Keratinocyte (primary cell): ENCODE data around the gene PPP6R1. TPM values are rescaled to one million over a fixed set of nuclear protein-coding genes. Genes with fewer than 3 reads are reported as not detected.

Experiments
- DNase-seq: peaks from one replicate; pipeline ENCODE4 v3.0.0-alpha.2; 2011; ENCODE audit warnings: low read depth, missing footprints, low spot score
- FAIRE-seq: peaks from 2 replicates; lab custom pipeline; 2011; peaks lifted over from hg19 to GRCh38; lab: Jason Lieb, UNC
- H2AFZ ChIP-seq: 2 replicates; pipeline ENCODE4 v1.6.0; 2012; ENCODE audit warnings: low read length, control low read depth, inconsistent platforms; ENCODE audit not compliant: control insufficient read depth
- H3K27ac ChIP-seq: 2 replicates; pipeline ENCODE4 v1.5.1; 2011; ENCODE audit warnings: low read length; ENCODE audit not compliant: control insufficient read depth, insufficient read depth
- H3K27me3 ChIP-seq: 3 replicates; pipeline ENCODE4 v1.6.0; 2011; ENCODE audit warnings: low read length; ENCODE audit not compliant: control insufficient read depth, insufficient read depth; ENCODE audit errors: extremely low read depth
- H3K36me3 ChIP-seq, 2 experiments: 2 replicates in 1 of 2; 3 replicates in 1 of 2; pipeline ENCODE4 v1.5.1; 2011; ENCODE audit warnings: low read length in 2 of 2, mild to moderate bottlenecking in 1 of 2; ENCODE audit not compliant: control insufficient read depth in 2 of 2, insufficient read depth in 2 of 2; ENCODE audit errors: extremely low read depth in 1 of 2
- H3K4me1 ChIP-seq: 3 replicates; pipeline ENCODE4 v1.5.1; 2011; ENCODE audit warnings: low read length; ENCODE audit not compliant: control insufficient read depth, insufficient read depth; ENCODE audit errors: extremely low read depth
- H3K4me2 ChIP-seq: 3 replicates; pipeline ENCODE4 v1.6.0; 2011; ENCODE audit warnings: low read depth, low read length; ENCODE audit not compliant: control insufficient read depth, insufficient read depth; ENCODE audit errors: extremely low read depth
- H3K4me3 ChIP-seq, 3 experiments: fragments of 200-600 bp in 1 of 3; sonication (generic) in 1 of 3; 2 replicates in 2 of 3; 3 replicates in 1 of 3; pipeline ENCODE4 v1.5.1; 2011 to 2016; ENCODE audit warnings: low read length in 3 of 3, mild to moderate bottlenecking in 3 of 3, control low read depth in 2 of 3, inconsistent platforms in 1 of 3, low read depth in 1 of 3, mixed read lengths in 1 of 3, mixed run types in 1 of 3, moderate library complexity in 1 of 3; ENCODE audit not compliant: control insufficient read depth in 2 of 3, insufficient read depth in 2 of 3; ENCODE audit errors: extremely low read depth in 1 of 3
- H3K79me2 ChIP-seq: 2 replicates; pipeline ENCODE4 v1.6.0; 2012; ENCODE audit warnings: low read length; ENCODE audit not compliant: control insufficient read depth, insufficient read depth
- H3K9ac ChIP-seq: 3 replicates; pipeline ENCODE4 v1.6.0; 2011; ENCODE audit warnings: low read length; ENCODE audit not compliant: control insufficient read depth, insufficient read depth; ENCODE audit errors: extremely low read depth
- H3K9me1 ChIP-seq: 3 replicates; pipeline ENCODE4 v1.6.0; 2011; ENCODE audit warnings: low read length; ENCODE audit not compliant: control insufficient read depth, insufficient read depth; ENCODE audit errors: extremely low read depth
- H3K9me3 ChIP-seq: 2 replicates; pipeline ENCODE4 v1.5.1; 2012; ENCODE audit warnings: low read depth, low read length; ENCODE audit not compliant: control insufficient read depth
- H4K20me1 ChIP-seq: 3 replicates; pipeline ENCODE4 v1.6.0; 2011; ENCODE audit warnings: low read length; ENCODE audit not compliant: control insufficient read depth, insufficient read depth; ENCODE audit errors: extremely low read depth
- EZH2 ChIP-seq: IDR thresholded peaks from one replicate; pipeline ENCODE4 v1.6.1; 2012; ENCODE audit warnings: inconsistent platforms, mild to moderate bottlenecking, low read length, moderate library complexity
- dilution Hi-C: fragments of 300-500 bp; cut with MboI; formaldehyde crosslinking; loops from one replicate; pipeline ENCODE4 v1.7.0; 2020; ENCODE audit warnings: low sequenced_read_pairs; ENCODE audit not compliant: extremely low pct_ligation_motif_present
- polyA plus RNA-seq, 5 experiments: library from polyadenylated mRNA; depleted of rRNA in 3 of 5; stranded (reverse) in 3 of 5; stranded (forward) in 1 of 5; unstranded in 1 of 5; fragments of >200 nt; gene quantifications; 1 replicate in 1 of 5; 2 replicates in 3 of 5; 3 replicates in 1 of 5; pipeline versions ENCODE4 v1.2.1 to v1.2.3, GENCODE V29; 2011 to 2012; ENCODE audit warnings: missing spikeins in 2 of 5, low read depth in 1 of 5, low replicate concordance in 1 of 5
- TF ChIP-seq, protein P1 (sequence below), 3 experiments: IDR thresholded peaks in 1 of 3; conservative IDR thresholded peaks in 1 of 3; optimal IDR thresholded peaks in 1 of 3; 2 replicates in 2 of 3; 3 replicates in 1 of 3; pipeline versions ENCODE3 to v1.5.1; 2011; ENCODE audit warnings: low read length in 3 of 3, mild to moderate bottlenecking in 3 of 3, moderate library complexity in 2 of 3, control low read depth in 1 of 3, inconsistent platforms in 1 of 3; ENCODE audit not compliant: insufficient read depth in 2 of 3; ENCODE audit errors: extremely low read depth in 1 of 3

Gene PPP6R1
- polyA plus RNA-seq, 1 donor (not counting 4 experiments of a cell fraction or from before 2014, with no cell fraction given) = 26.7 TPM

DNA sequence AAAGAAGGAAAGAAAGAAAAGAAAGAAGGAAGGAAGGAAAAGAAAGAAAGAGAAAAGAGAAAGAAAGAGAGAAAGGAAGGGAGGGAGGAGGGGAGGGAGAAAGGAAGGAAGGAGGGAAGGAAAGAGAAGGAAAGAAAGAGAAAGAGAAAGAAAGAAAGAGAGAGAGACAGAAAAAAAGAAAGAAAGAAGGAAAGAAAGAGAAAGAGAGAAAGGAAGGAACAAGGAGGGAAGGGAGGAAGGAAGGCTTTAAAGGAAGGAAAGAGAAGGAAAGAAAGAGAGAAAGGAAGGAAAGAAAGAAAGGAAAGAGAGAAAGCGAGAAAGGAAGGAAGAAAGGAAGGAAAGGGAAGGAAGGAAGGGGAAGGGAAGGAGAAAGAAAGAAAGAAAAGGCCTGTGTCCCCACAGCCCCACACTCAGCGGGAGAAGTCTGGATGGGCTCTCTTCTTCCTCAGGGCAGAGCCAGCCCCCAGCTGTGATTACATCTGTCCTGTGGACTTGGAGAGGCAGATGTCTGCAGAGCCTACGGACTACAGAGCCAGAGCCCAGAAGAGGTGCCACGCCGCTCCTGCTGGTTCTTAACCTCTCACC, 59.1 kb downstream of the PPP6R1 start:
- DNase-seq = no peak

DNA sequence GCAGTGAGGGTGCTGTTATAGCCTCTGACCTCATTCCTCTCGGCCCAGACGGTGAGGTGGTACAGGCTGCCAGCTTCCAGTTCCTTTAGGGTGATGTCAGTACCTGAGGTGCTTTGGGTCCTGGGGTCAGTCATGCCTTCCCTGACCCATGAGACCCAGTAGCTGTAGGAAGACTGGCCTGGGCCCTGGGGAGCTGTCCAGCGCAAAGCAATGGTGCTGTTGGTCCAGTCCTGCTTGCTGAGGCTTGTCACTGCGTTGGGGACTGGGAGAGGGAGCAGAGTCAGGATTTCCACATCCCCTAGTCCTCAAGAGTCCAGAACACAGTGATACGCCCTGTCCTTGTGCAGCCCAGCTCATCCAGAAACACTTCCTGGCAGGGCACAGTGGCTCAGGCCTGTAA, 60.2 kb downstream of the PPP6R1 start:
- Histone ChIP-seq H3K4me2 (no peak overlapping the region), H3K36me3 (no peaks in the 10 kb centered on the region), H3K27ac (no peak overlapping the region), H3K9ac (no peak overlapping the region), H4K20me1 (no peaks in the 10 kb centered on the region), H3K4me1 (no peaks in the 10 kb centered on the region), H3K9me1 (no peaks in the 10 kb centered on the region), H3K4me3 (no peak overlapping the region), H3K9me3 (no peaks in the 10 kb centered on the region), H3K79me2 (no peaks in the 10 kb centered on the region), H2AFZ (no peak overlapping the region), H3K27me3 (no peaks in the 10 kb centered on the region)
- FAIRE-seq (no peak), DNase-seq (no peak)
- TF ChIP-seq, protein P1, sequence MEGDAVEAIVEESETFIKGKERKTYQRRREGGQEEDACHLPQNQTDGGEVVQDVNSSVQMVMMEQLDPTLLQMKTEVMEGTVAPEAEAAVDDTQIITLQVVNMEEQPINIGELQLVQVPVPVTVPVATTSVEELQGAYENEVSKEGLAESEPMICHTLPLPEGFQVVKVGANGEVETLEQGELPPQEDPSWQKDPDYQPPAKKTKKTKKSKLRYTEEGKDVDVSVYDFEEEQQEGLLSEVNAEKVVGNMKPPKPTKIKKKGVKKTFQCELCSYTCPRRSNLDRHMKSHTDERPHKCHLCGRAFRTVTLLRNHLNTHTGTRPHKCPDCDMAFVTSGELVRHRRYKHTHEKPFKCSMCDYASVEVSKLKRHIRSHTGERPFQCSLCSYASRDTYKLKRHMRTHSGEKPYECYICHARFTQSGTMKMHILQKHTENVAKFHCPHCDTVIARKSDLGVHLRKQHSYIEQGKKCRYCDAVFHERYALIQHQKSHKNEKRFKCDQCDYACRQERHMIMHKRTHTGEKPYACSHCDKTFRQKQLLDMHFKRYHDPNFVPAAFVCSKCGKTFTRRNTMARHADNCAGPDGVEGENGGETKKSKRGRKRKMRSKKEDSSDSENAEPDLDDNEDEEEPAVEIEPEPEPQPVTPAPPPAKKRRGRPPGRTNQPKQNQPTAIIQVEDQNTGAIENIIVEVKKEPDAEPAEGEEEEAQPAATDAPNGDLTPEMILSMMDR (optimal IDR thresholded peaks at IDR 0.05 in 1 of 3, IDR thresholded peaks at IDR 0.05 in 1 of 3, conservative IDR thresholded peaks at IDR 0.05 in 1 of 3; ENCODE audit: extremely low read depth in 1 of 3, insufficient read depth in 2 of 3, low read length in 3 of 3) = no peak
- no peak for TF ChIP-seq EZH2
- dilution Hi-C loops = no loop called here

More for the DNA sequence above, 59.1 kb downstream of the PPP6R1 start:
- no peak for FAIRE-seq
- Histone ChIP-seq H3K36me3 (no peaks in the 10 kb centered on the region), H3K79me2 (no peaks in the 10 kb centered on the region), H3K4me1 (no peaks in the 10 kb centered on the region), H3K9me3 (no peaks in the 10 kb centered on the region), H3K9me1 (no peaks in the 10 kb centered on the region), H3K27me3 (no peaks in the 10 kb centered on the region), H4K20me1 (no peaks in the 10 kb centered on the region), H3K9ac (no peak overlapping the region), H3K27ac (no peak overlapping the region), H3K4me3 (no peak overlapping the region), H2AFZ (no peak overlapping the region), H3K4me2 (no peak overlapping the region)
- dilution Hi-C loops = no loop called here
- TF ChIP-seq, protein P1 (optimal IDR thresholded peaks at IDR 0.05 in 1 of 3, IDR thresholded peaks at IDR 0.05 in 1 of 3, conservative IDR thresholded peaks at IDR 0.05 in 1 of 3; ENCODE audit: extremely low read depth in 1 of 3, insufficient read depth in 2 of 3, low read length in 3 of 3) = no peak
- TF ChIP-seq EZH2 = no peak
